Common myeloid progenitor, CD34-positive (primary cell): ENCODE results near the gene SLC10A6.
"Not testable (repeated sequence)": the region's sequence is repeated elsewhere in the genome, so short reads cannot be mapped to it uniquely, and the experiment has no call there.

ENCODE experiments used
- CTCF ChIA-PET: fragments of 350-600 bp; sonication (Branson Sonifier 250); formaldehyde crosslinking; loops from one replicate; lab custom pipeline; 2021; ENCODE audit warnings: antibody characterized with exemption; lab: Charles Lee
- POLR2A ChIA-PET: fragments of 350-600 bp; sonication (Branson Sonifier 250); formaldehyde crosslinking; loops from one replicate; lab custom pipeline; 2021; ENCODE audit warnings: antibody characterized with exemption; lab: Charles Lee
- DNase-seq, 3 donors: peaks; one replicate each; pipeline versions ENCODE4 v3.0.0 to v3.0.0-alpha.2; 2013
- H3K27ac ChIP-seq, 2 experiments: 1 replicate in 1 of 2; 2 replicates in 1 of 2; pipeline ENCODE4 v1.7.0; 2013; ENCODE audit warnings: inconsistent platforms in 2 of 2, low read length in 2 of 2, mild to moderate bottlenecking in 2 of 2, low read depth in 1 of 2, moderate library complexity in 1 of 2; ENCODE audit not compliant: severe bottlenecking in 2 of 2, insufficient read depth in 1 of 2, poor library complexity in 1 of 2
- H3K27me3 ChIP-seq, 5 experiments: replicated peaks in 2 of 5; 1 replicate in 3 of 5; 2 replicates in 2 of 5; pipeline versions ENCODE4 v1.6.1 to v1.7.0; 2013; ENCODE audit warnings: low read length in 4 of 5, mild to moderate bottlenecking in 2 of 5, moderate library complexity in 2 of 5, inconsistent platforms in 1 of 5; ENCODE audit not compliant: insufficient read depth in 5 of 5, control insufficient read depth in 4 of 5
- H3K36me3 ChIP-seq, 4 experiments: 1 replicate in 2 of 4; 2 replicates in 2 of 4; pipeline versions ENCODE4 v1.6.1 to v1.7.0; 2013; ENCODE audit warnings: low read length in 3 of 4, control low read depth in 1 of 4, mild to moderate bottlenecking in 1 of 4; ENCODE audit not compliant: control insufficient read depth in 4 of 4, insufficient read depth in 4 of 4
- H3K4me1 ChIP-seq, 4 experiments: 1 replicate in 3 of 4; 2 replicates in 1 of 4; pipeline versions ENCODE4 v1.6.1 to v1.7.1; 2013; ENCODE audit warnings: low read length in 3 of 4, mild to moderate bottlenecking in 3 of 4, control low read depth in 1 of 4, inconsistent platforms in 1 of 4, moderate library complexity in 1 of 4; ENCODE audit not compliant: control insufficient read depth in 4 of 4, insufficient read depth in 4 of 4; ENCODE audit errors: control extremely low read depth in 1 of 4
- H3K4me3 ChIP-seq, 7 experiments: 1 replicate in 4 of 7; 2 replicates in 3 of 7; pipeline versions ENCODE4 v1.5.1 to v1.7.0; 2013; ENCODE audit warnings: mild to moderate bottlenecking in 7 of 7, low read length in 6 of 7, moderate library complexity in 6 of 7, inconsistent platforms in 2 of 7, low read depth in 2 of 7, control low read depth in 1 of 7; ENCODE audit not compliant: insufficient read depth in 4 of 7, control insufficient read depth in 1 of 7; ENCODE audit errors: extremely low read depth in 1 of 7
- H3K9me3 ChIP-seq, 5 experiments: 1 replicate in 4 of 5; 2 replicates in 1 of 5; pipeline versions ENCODE4 v1.6.1 to v1.7.1; 2013; ENCODE audit warnings: low read length in 4 of 5, mild to moderate bottlenecking in 2 of 5, inconsistent platforms in 1 of 5, low read depth in 1 of 5, moderate library complexity in 1 of 5; ENCODE audit not compliant: control insufficient read depth in 4 of 5, insufficient read depth in 2 of 5; ENCODE audit errors: control extremely low read depth in 1 of 5
- WGBS: methylation state at CpG from one replicate; pipeline ENCODE4 v1.1.5; 2013; ENCODE audit not compliant: insufficient coverage; 5-methylcytosine and 5-hydroxymethylcytosine counted together

The SLC10A6 gene

GRCh38 chr4:86875436-86875835, 26.3 kb upstream of the SLC10A6 start:
- 100% methylated on average over 2 of the region's 4 CpGs for WGBS
- not testable (repeated sequence) for DNase-seq

GRCh38 chr4:86872135-86872534, 23.0 kb upstream of the SLC10A6 start:
- Histone ChIP-seq H3K9me3 (no peaks in the 10 kb centered on the region), H3K27me3 (no peaks in the 10 kb centered on the region), H3K4me3 (no peak overlapping the region), H3K27ac (no peak overlapping the region), H3K4me1 (peaks cover 0 to 5% (median 4%) of the 10 kb centered on the region in 4 experiments), H3K36me3 (no peaks in the 10 kb centered on the region)
- WGBS, result 100% methylated on average over 3 of the region's 4 CpGs
- ChIA-PET POLR2A (no interaction called here), CTCF (no interaction called here)
- DNase-seq, result no peak

More at GRCh38 chr4:86875436-86875835, 26.3 kb upstream of the SLC10A6 start:
- POLR2A ChIA-PET, H3K27me3 ChIP-seq, H3K4me3 ChIP-seq, H3K27ac ChIP-seq, H3K36me3 ChIP-seq, CTCF ChIA-PET, H3K4me1 ChIP-seq: not testable (repeated sequence)
- peaks cover 0 to 21% (median 13%) of the 10 kb centered on the region in 5 experiments for H3K9me3 ChIP-seq

GRCh38 chr4:86870442-86871069, 21.4 kb upstream of the SLC10A6 start:
- Histone ChIP-seq H3K27ac (no peak overlapping the region), H3K36me3 (no peaks in the 10 kb centered on the region), H3K27me3 (no peaks in the 10 kb centered on the region), H3K9me3 (no peaks in the 10 kb centered on the region), H3K4me1 (peaks cover 0 to 5% (median 4%) of the 10 kb centered on the region in 4 experiments), H3K4me3 (no peak overlapping the region)
- POLR2A ChIA-PET, result interaction anchor here (0.5 kb wide), 1 partner anchor 38 kb away, joined by 3 read pairs; no protein-coding TSS in a partner anchor
- WGBS, result 31% methylated on average over 9 of the region's 9 CpGs
- DNase-seq, result peak in 2 of 3 donors; percentile 29 to 40
- CTCF ChIA-PET, result no interaction called here

GRCh38 chr4:86857341-86858052, 8.3 kb upstream of the SLC10A6 start:
- no peak overlapping the region for H3K27ac ChIP-seq
- no peak for DNase-seq
- H3K4me1 ChIP-seq, result peaks cover 0 to 5% (median 0%) of the 10 kb centered on the region in 4 experiments
- H3K36me3 ChIP-seq, result no peaks in the 10 kb centered on the region
- ChIA-PET POLR2A (no interaction called here), CTCF (no interaction called here)
- 99% methylated on average over 8 of the region's 8 CpGs for WGBS
- H3K4me3 ChIP-seq, result no peak overlapping the region
- H3K27me3 ChIP-seq, result no peaks in the 10 kb centered on the region
- no peaks in the 10 kb centered on the region for H3K9me3 ChIP-seq

- POLR2A ChIA-PET, result interaction anchor here (0.7 kb wide), 1 partner anchor 31 kb away, joined by 4 read pairs; no protein-coding TSS in a partner anchor
- WGBS, result no CpG with 5 or more reads among the region's 1 CpG
- H3K27ac ChIP-seq, result no peak overlapping the region
- H3K4me3 ChIP-seq, result no peak overlapping the region
- DNase-seq, result no peak
- H3K36me3 ChIP-seq, result no peaks in the 10 kb centered on the region
- H3K4me1 ChIP-seq, result peaks cover 0 to 5% (median 0%) of the 10 kb centered on the region in 4 experiments
- no peaks in the 10 kb centered on the region for H3K27me3 ChIP-seq
- CTCF ChIA-PET, result no interaction called here
- no peaks in the 10 kb centered on the region for H3K9me3 ChIP-seq
Observed at GRCh38 chr4:86856896-86857295, 7.7 kb upstream of the SLC10A6 start.

GRCh38 chr4:86855572-86855971, 6.4 kb upstream of the SLC10A6 start:
- Histone ChIP-seq H3K27me3 (no peaks in the 10 kb centered on the region), H3K4me3 (no peak overlapping the region), H3K27ac (no peak overlapping the region), H3K9me3 (no peaks in the 10 kb centered on the region), H3K36me3 (no peaks in the 10 kb centered on the region), H3K4me1 (peaks cover 0 to 5% (median 0%) of the 10 kb centered on the region in 4 experiments)
- POLR2A ChIA-PET, result no interaction called here
- DNase-seq, result no peak
- WGBS, result 100% methylated on average over 1 of the region's 2 CpGs
- CTCF ChIA-PET, result no interaction called here

GRCh38 chr4:86853209-86853608, 4.0 kb upstream of the SLC10A6 start:
- Histone ChIP-seq H3K27ac (no peak overlapping the region), H3K9me3 (no peaks in the 10 kb centered on the region), H3K4me3 (no peak overlapping the region), H3K36me3 (no peaks in the 10 kb centered on the region), H3K4me1 (peaks cover 0 to 5% (median 0%) of the 10 kb centered on the region in 4 experiments), H3K27me3 (no peaks in the 10 kb centered on the region)
- no peak for DNase-seq
- CTCF ChIA-PET, result no interaction called here
- POLR2A ChIA-PET, result no interaction called here
- WGBS, result 100% methylated on average over 4 of the region's 5 CpGs
